Naive B cell (primary cell): ENCODE data around the gene ANXA10. TPM values are rescaled to one million over a fixed set of nuclear protein-coding genes. Genes with fewer than 3 reads are reported as not detected.

Source experiments
- ATAC-seq, 2 donors: fragments of 150-1000 bp; cut with Tn5 transposase; 2 replicates each; pipeline ENCODE4 v1.10.0; 2021; ENCODE audit warnings: low read depth in 2 of 2, mild to moderate bottlenecking in 2 of 2, moderate library complexity in 2 of 2
- DNase-seq: peaks from one replicate; pipeline ENCODE4 v3.0.0; 2022
- H3K27ac Mint-ChIP-seq, 6 donors: one replicate each; pipeline ENCODE4 v1.8.0; 2020 to 2022; ENCODE audit warnings: mild to moderate bottlenecking in 6 of 6, mixed read lengths in 6 of 6, moderate library complexity in 5 of 6, inconsistent platforms in 2 of 6
- H3K27me3 Mint-ChIP-seq, 3 donors: one replicate each; pipeline ENCODE4 v1.8.0; 2021 to 2022; ENCODE audit warnings: mixed read lengths in 3 of 3, mild to moderate bottlenecking in 1 of 3
- H3K36me3 Mint-ChIP-seq, 2 donors: one replicate each; pipeline ENCODE4 v1.8.0; 2020 to 2022; ENCODE audit warnings: mixed read lengths in 2 of 2, inconsistent platforms in 1 of 2, mild to moderate bottlenecking in 1 of 2
- H3K4me1 Mint-ChIP-seq, 3 donors: one replicate each; pipeline ENCODE4 v1.8.0; 2020 to 2022; ENCODE audit warnings: mixed read lengths in 3 of 3, inconsistent platforms in 1 of 3, mild to moderate bottlenecking in 1 of 3, moderate library complexity in 1 of 3
- H3K4me3 Mint-ChIP-seq, 8 donors: one replicate each; pipeline ENCODE4 v1.8.0; 2020 to 2022; ENCODE audit warnings: mild to moderate bottlenecking in 8 of 8, mixed read lengths in 8 of 8, moderate library complexity in 8 of 8, inconsistent platforms in 2 of 8
- H3K9me3 Mint-ChIP-seq, 7 donors: one replicate each; pipeline ENCODE4 v1.8.0; 2020 to 2022; ENCODE audit warnings: mixed read lengths in 7 of 7, mild to moderate bottlenecking in 5 of 7, inconsistent platforms in 2 of 7, moderate library complexity in 1 of 7
- polyA plus RNA-seq, 6 donors: library from polyadenylated mRNA; unstranded; fragments of 300-500 nt; fragmentation: Illumina TruSeq; gene quantifications; one replicate each; pipeline ENCODE4 v1.2.3, GENCODE V29; 2021; ENCODE audit warnings: low read depth in 6 of 6

ANXA10 gene, protein sequence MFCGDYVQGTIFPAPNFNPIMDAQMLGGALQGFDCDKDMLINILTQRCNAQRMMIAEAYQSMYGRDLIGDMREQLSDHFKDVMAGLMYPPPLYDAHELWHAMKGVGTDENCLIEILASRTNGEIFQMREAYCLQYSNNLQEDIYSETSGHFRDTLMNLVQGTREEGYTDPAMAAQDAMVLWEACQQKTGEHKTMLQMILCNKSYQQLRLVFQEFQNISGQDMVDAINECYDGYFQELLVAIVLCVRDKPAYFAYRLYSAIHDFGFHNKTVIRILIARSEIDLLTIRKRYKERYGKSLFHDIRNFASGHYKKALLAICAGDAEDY
- not detected for polyA plus RNA-seq

DNA sequence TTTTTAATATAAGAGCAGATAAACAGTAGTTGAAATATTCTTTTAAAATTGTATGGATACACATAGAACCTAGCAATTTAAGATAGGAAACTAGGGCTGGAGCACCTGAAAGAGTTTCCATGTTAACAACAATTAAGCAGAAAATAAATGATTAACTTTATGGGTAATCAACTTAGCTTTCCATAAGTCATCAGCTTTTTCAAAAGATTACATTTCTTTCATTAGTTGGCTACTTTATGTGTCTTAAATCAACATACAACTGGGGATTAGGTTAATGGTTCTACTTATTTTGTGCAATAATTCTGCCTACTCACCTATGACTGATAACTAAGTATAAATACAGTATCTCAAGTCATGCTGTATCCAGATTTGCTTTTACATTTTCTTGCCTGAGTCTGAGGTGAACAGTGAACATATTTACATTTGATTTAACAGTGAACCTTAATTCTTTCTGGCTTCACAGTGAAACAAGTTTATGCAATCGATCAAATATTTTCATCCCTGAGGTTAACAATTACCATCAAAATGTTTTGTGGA is at the start of gene ANXA10:
Gene ANXA10 (plus strand): TSS at position 362 of the 537 bp plus-strand sequence. CDS start 164 bp downstream, at position 526.
- H3K27me3 Mint-ChIP-seq, result no peaks in the 10 kb centered on the region
- peaks cover 6 to 15% (median 11%) of the 10 kb centered on the region in 7 donors for H3K9me3 Mint-ChIP-seq
- ATAC-seq (no peak), DNase-seq (no peak)
- peaks cover 4 to 9% of the 10 kb centered on the region in 2 donors for H3K36me3 Mint-ChIP-seq
- H3K4me3 Mint-ChIP-seq, result no peak within 1 kb of the TSS
- no peak within 1 kb of the TSS for H3K27ac Mint-ChIP-seq
- H3K4me1 Mint-ChIP-seq, result no peaks in the 10 kb centered on the region

DNA sequence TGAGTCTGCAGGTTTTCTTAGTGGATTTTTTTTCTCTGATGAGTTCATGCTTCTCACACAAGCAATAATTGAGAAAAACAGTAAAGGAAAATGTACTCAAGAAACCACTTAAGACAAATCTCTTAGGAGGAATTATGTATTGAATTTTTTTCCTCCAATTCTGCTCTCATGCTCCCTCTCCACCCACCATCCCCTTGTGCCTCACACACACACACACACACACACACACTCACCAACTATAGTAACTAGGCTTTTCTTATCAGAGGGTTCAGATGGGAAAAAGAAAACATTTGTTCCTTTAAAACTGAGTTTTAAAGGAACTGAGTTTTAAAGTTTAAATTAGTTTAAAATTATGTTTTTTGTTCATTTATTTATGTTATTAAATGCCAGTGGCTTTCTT is 47.0 kb upstream of the ANXA10 start:
- Mint-ChIP-seq H3K4me1 (no peaks in the 10 kb centered on the region), H3K27ac (no peak overlapping the region), H3K36me3 (peaks cover 4 to 7% of the 10 kb centered on the region in 2 donors), H3K27me3 (no peaks in the 10 kb centered on the region), H3K9me3 (peaks cover 5 to 24% (median 11%) of the 10 kb centered on the region in 7 donors), H3K4me3 (no peak overlapping the region)
- DNase-seq, result no peak
- no peak for ATAC-seq

DNA sequence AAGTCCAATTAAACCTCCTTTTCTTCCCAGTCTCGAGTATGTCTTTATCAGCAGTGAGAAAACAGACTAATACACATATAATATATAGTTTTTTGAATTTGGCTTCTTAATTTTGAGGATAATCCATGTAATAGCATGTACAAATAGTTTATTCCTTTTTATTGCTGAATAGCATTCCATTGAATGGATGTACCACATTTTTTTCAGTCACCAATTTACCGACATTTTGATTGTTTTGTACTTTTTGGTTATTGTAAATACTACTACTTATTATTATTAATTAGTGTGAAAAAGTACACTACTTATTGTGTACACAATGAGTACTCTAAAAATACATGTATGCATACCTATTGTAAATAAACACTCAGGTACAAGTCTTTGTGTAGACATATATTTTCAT is 42.3 kb upstream of the ANXA10 start:
- Mint-ChIP-seq H3K9me3 (peaks cover 5 to 26% (median 14%) of the 10 kb centered on the region in 7 donors), H3K27ac (no peak overlapping the region), H3K4me3 (no peak overlapping the region), H3K27me3 (no peaks in the 10 kb centered on the region), H3K36me3 (peaks cover 4 to 7% of the 10 kb centered on the region in 2 donors), H3K4me1 (no peaks in the 10 kb centered on the region)
- ATAC-seq (no peak), DNase-seq (no peak)

DNA sequence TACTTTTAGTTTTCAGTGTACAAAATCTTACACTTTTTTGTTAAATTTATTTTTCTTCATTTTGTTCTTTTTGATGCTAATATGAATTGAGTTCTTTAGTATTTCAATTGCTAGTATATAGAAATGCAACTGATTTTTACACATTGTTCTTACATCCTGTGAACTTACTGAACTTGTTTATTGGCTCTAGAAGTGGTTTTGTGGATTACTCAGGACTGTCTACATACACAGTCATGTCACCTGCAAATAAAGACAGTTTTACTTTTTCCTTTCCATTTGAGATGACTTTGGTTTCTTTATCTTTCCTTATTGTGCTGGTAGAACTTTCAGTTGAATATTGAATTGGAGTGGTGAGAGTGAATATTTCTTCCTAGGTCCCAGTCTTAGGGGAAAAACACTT is 40.8 kb upstream of the ANXA10 start:
- H3K27ac Mint-ChIP-seq, result no peak overlapping the region
- peaks cover 4 to 7% of the 10 kb centered on the region in 2 donors for H3K36me3 Mint-ChIP-seq
- H3K4me3 Mint-ChIP-seq, result no peak overlapping the region
- no peaks in the 10 kb centered on the region for H3K27me3 Mint-ChIP-seq
- peaks cover 5 to 26% (median 14%) of the 10 kb centered on the region in 7 donors for H3K9me3 Mint-ChIP-seq
- DNase-seq (no peak), ATAC-seq (no peak)
- no peaks in the 10 kb centered on the region for H3K4me1 Mint-ChIP-seq

DNA sequence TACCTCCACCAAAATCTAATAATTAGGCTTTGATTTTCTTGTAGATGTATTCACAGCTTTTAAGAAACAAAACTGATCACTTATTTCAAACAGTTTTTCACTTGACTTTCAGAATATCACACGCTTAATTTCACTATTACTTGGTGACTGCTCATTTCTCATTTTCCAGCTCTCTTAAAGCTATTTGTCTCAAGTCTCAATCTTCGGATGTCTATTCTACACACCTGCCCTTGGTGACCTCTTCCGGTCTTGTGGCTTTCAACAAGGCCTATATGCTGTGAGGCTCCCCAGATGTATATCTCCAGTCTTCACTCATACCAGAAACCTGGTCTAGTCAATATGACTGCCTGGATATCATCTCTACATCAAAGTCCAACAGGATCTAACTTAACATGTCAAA is 34.9 kb upstream of the ANXA10 start:
- H3K27me3 Mint-ChIP-seq, result no peaks in the 10 kb centered on the region
- H3K4me1 Mint-ChIP-seq, result no peaks in the 10 kb centered on the region
- H3K4me3 Mint-ChIP-seq, result no peak overlapping the region
- H3K36me3 Mint-ChIP-seq, result no peaks in the 10 kb centered on the region
- DNase-seq (no peak), ATAC-seq (no peak)
- no peak overlapping the region for H3K27ac Mint-ChIP-seq
- H3K9me3 Mint-ChIP-seq, result no peaks in the 10 kb centered on the region

DNA sequence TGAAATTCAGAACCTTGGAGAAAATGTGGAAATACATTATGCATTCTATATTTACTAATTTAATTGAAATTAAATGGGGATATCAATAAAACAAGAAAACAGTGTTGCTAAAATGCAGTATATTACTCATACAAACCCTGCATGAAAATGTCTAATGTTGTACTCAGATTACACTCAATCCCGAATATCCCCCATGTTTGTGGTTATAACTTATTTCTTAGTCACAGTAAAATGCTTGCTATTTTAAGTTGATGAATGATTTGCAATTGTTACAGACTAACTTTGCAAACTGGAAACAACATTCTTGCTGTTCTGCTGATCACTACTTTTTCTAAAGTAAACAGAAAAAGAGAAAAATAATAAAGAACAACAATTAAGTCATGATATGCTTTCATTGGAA is 33.1 kb upstream of the ANXA10 start:
- no peaks in the 10 kb centered on the region for H3K36me3 Mint-ChIP-seq
- no peaks in the 10 kb centered on the region for H3K27me3 Mint-ChIP-seq
- H3K9me3 Mint-ChIP-seq, result peaks cover 0 to 3% (median 0%) of the 10 kb centered on the region in 7 donors
- no peak for ATAC-seq
- DNase-seq, result no peak
- no peaks in the 10 kb centered on the region for H3K4me1 Mint-ChIP-seq
- no peak overlapping the region for H3K27ac Mint-ChIP-seq
- no peak overlapping the region for H3K4me3 Mint-ChIP-seq

DNA sequence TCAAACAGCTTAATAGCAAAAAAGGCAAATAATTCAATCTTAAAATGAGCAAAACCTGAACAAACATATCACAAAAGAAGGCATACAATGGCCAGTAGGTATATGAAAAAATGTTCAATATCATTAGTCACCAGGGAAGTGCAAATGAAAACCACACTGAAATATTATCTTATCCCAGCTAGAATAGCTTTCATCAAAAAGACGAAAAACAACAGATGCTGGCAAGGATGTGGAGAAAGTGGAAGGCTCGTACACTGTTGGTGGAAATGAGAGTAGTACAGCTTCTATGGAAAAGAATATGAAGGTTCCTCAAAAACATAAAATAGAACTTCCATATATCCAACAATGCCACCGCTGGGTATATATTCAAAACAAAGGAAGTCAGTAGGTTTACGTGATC is 29.3 kb upstream of the ANXA10 start:
- no peak overlapping the region for H3K4me3 Mint-ChIP-seq
- DNase-seq (no peak), ATAC-seq (no peak)
- no peak overlapping the region for H3K27ac Mint-ChIP-seq
- no peaks in the 10 kb centered on the region for H3K27me3 Mint-ChIP-seq
- H3K9me3 Mint-ChIP-seq, result peaks cover 0 to 5% (median 0%) of the 10 kb centered on the region in 7 donors
- H3K36me3 Mint-ChIP-seq, result no peaks in the 10 kb centered on the region
- H3K4me1 Mint-ChIP-seq, result no peaks in the 10 kb centered on the region

DNA sequence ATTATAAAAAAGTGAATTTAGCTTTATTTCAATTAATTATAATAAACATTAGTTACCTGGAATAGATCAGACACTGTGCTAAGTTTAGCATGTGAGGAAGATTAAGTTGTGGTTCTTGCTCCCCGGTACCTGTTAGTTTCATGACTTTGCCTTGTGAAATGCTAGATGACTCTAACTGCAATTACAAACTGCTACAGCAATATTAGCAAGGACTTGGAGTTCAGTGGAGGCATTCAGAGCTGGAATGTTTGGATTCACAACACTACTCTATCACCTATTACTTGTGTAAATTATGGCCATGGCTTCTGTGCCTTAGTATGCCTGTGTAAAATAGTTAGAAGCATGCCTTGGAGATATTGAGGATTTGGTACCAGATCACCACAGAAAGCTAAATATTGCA is 21.4 kb upstream of the ANXA10 start:
- H3K9me3 Mint-ChIP-seq, result peaks cover 0 to 17% (median 4%) of the 10 kb centered on the region in 7 donors
- H3K27me3 Mint-ChIP-seq, result peaks cover 0 to 7% (median 0%) of the 10 kb centered on the region in 3 donors
- no peak overlapping the region for H3K4me3 Mint-ChIP-seq

DNA sequence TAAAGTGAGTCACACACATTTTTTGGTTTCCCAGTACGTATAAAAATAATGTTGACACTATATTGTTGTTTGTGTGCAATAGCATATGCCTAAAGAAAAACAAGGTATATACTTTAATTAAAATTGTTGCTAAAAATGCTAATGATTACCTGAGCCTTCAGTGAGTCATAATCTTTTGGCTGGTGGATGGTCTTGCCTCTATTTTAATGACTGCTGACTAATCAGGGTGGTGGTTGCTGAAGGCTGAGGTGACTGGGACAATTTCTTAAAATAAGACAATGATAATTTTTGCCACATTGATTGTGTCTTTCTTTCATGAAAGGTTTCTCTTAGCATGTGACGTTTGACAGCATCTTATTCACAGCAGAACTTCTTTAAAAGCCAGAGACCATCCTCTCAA is 21.0 kb upstream of the ANXA10 start:
- H3K4me1 Mint-ChIP-seq, result no peaks in the 10 kb centered on the region
- no peak overlapping the region for H3K27ac Mint-ChIP-seq
- no peaks in the 10 kb centered on the region for H3K36me3 Mint-ChIP-seq
- H3K4me3 Mint-ChIP-seq, result no peak overlapping the region
- peaks cover 0 to 17% (median 4%) of the 10 kb centered on the region in 7 donors for H3K9me3 Mint-ChIP-seq
- ATAC-seq (no peak), DNase-seq (no peak)
- H3K27me3 Mint-ChIP-seq, result peaks cover 0 to 7% (median 0%) of the 10 kb centered on the region in 3 donors

More for the DNA sequence above, 21.4 kb upstream of the ANXA10 start:
- no peaks in the 10 kb centered on the region for H3K36me3 Mint-ChIP-seq
- DNase-seq (no peak), ATAC-seq (no peak)
- H3K27ac Mint-ChIP-seq, result peak overlapping the region in 1 of 6 donors; percentile 35
- no peaks in the 10 kb centered on the region for H3K4me1 Mint-ChIP-seq

DNA sequence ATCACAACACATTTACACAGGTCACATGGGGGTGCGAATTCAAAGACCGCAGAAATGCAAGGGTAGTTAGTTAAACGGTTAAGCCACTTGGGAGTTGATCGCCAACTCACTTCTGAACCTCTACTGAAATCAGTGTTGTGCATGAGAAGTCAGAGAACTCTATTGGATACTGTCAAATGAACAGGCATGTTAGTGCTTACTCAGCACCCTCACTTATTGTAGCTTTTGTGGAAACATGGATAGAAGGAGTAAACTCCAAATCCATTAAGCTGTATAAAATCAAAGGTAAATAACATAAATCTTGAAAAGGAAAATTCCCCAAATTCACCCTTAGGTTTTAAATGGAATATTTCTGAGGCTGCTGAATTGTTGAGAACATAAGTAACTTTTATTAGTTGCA is 17.5 kb upstream of the ANXA10 start:
- no peak for ATAC-seq
- H3K27ac Mint-ChIP-seq, result no peak overlapping the region

DNA sequence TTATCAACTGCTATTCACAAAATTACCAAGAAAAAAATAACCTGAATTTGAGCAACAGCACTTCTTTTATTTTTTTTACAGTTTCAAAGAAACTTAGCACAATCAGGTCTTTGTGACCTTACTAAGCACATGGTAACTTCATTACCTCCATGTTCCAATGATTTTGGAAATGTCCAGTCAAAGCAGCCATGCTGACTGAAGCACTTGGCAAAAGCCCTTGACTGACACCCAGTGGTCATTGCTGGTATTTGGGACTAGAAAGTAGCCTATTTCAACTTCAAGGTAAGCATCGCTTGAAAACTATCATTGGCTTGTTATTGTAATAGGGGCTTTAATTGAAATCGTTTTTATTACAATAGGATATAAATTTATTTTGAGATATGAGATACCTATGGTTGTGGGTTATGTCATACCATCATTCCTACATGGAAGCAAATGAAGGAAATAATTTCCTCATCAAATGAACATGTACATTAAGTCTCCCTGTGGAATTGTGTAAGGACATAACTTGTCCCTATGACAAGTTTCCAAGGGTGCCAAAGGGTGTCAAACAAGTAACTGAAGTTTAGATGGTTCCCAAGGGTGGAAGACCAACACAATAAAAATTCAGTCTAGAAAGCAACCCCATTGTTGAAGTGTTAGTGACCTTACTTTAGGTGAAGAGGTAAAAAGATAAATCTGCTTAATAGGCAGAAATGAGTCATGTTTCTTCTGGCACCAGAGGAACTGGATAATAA is 15.2 kb upstream of the ANXA10 start:
- Mint-ChIP-seq H3K27me3 (peaks cover 0 to 11% (median 0%) of the 10 kb centered on the region in 3 donors), H3K36me3 (no peaks in the 10 kb centered on the region), H3K4me3 (no peak overlapping the region), H3K27ac (no peak overlapping the region), H3K4me1 (no peaks in the 10 kb centered on the region), H3K9me3 (peaks cover 0 to 3% (median 0%) of the 10 kb centered on the region in 7 donors)
- ATAC-seq, result no peak
- DNase-seq, result peak; percentile 9

More for the DNA sequence above, 17.5 kb upstream of the ANXA10 start:
- no peak for DNase-seq
- Mint-ChIP-seq H3K4me1 (no peaks in the 10 kb centered on the region), H3K36me3 (no peaks in the 10 kb centered on the region), H3K9me3 (peaks cover 0 to 3% (median 0%) of the 10 kb centered on the region in 7 donors), H3K4me3 (no peak overlapping the region), H3K27me3 (peaks cover 0 to 10% (median 0%) of the 10 kb centered on the region in 3 donors)

DNA sequence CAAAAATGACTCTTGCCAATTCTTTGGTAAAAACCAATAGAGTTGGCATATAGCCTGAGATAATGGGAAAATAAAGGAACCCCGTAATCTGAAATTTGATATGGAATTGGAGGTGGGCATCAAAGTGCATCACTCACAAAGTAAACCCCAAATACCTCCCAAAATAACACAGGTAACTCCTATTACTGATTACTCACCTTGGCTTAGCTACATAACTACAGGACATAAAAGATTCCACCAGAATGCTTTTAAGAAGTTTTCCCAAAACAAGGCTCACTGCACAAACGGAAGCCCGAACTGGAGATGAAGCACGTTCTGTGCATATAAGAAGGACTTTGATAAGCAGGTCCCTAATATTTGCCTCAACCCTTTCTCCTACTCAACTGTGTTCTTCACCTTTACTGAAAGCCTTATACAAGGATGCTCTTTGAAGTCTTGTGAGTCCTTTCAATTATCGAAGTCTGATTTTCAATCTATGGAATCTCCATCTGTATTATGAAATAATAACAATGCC is 14.6 kb upstream of the ANXA10 start:
- ATAC-seq (no peak), DNase-seq (no peak)
- Mint-ChIP-seq H3K27ac (no peak overlapping the region), H3K9me3 (peaks cover 0 to under 1% (median 0%) of the 10 kb centered on the region in 7 donors), H3K4me3 (no peak overlapping the region), H3K4me1 (no peaks in the 10 kb centered on the region), H3K27me3 (peaks cover 0 to 11% (median 0%) of the 10 kb centered on the region in 3 donors), H3K36me3 (no peaks in the 10 kb centered on the region)

DNA sequence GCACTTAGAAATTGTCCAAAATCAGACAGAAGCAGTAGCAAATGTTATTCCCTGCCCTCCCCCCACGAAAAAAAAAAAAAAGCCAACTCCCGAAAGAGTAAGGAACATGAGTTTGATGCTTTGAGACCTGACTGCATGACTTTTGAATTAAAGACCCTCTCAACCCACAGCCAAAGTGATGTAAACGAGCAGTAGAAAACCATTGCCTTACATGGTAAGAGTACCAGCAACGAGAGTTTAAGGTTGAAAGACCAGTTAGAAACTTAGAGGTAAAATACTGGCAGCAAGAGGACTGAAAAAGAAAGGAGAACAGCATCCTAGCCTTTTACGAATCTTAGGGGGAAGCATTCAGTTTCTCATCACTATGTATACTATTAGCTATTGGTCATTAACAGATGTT is 10.0 kb upstream of the ANXA10 start:
- Mint-ChIP-seq H3K4me1 (no peaks in the 10 kb centered on the region), H3K27ac (no peak overlapping the region), H3K9me3 (peaks cover 0 to 18% (median 4%) of the 10 kb centered on the region in 7 donors), H3K36me3 (peaks cover 0 to 2% of the 10 kb centered on the region in 2 donors), H3K4me3 (no peak overlapping the region), H3K27me3 (peaks cover 0 to 4% (median 0%) of the 10 kb centered on the region in 3 donors)
- ATAC-seq (no peak), DNase-seq (no peak)
